Measurements from ENCODE around the gene SPRED3.
"Not testable (repeated sequence)": the region's sequence is repeated elsewhere in the genome, so short reads cannot be mapped to it uniquely, and the experiment has no call there.

- TF ChIP-seq CTCF, POLR2AphosphoS5 (IDR thresholded peaks at IDR 0.05): not testable (repeated sequence)
Measured at GRCh38 chr19:38339011-38339410, 49.5 kb upstream of the SPRED3 start.

All from esophagus muscularis mucosa (tissue), 3 donors.